NCI-H1417 (cell line): ENCODE measurements around the gene SEC14L6.
"Not testable (repeated sequence)": the region's sequence is repeated elsewhere in the genome, so short reads cannot be mapped to it uniquely, and the experiment has no call there.

ENCODE experiments used
- DNase-seq, 3 experiments: peaks; one replicate each; lab custom pipeline; 2025; lab: John Stamatoyannopoulos, UW

SEC14L6 gene

DNA sequence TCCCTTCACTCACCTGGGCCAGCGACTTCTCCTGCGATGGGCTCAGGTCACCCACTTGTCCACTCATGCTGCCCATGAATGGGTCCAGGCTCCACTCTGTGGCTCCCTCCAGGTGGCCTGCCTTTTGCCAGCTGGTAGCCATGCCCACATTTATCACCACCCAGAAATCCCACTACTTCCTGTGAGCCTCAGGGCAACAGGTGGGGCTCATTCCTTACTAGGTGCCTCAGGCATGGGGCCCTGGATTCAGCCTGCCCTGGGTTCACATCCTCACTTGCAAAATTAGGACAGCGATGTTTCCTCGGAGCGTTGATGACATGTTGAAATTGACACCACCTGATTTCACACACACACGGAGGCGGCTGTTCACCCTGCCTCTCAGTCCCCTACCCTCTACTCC, at the start of gene SEC14L6:
SEC14L6 (minus strand) TSS at position 126 of the 400 bp plus-strand sequence; CDS start at position 67, 59 bp downstream.
- no peak for DNase-seq

DNA sequence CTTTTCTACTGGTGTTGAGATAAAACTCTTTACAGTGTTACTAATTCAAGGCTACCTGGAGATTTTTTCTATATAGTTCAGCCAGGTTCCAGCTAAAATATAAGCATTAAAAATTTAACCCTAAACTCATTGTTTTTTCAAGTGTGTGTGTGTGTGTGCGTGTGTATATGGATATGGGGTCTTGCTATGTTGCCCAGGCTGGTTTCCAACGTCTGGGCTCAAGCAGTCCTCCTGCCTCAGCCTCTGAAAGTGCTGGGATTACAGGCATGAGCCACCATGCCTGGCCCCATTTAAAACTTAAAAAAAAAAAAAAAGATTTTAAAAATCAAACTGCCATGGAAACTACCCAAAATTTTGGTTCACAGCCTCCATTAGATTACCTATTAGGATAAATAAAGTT, 49.7 kb upstream of the SEC14L6 start:
- no peak for DNase-seq

DNA sequence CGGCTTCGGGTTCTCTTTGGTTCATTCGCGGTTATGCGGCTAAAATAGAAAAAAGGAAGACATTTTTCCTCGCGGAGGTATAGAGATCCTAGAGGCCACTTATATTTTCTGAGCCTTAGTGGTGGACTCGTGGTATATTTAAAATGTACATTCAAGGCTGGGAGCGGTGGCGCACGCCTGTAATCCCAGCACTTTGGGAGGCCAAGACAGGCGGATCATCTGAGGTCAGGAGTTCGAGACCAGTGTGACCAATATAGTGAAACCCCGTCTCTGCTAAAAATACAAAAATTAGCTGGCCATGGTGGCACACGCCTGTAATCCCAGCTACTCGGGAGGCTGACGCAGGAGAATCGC, 45.8 kb upstream of the SEC14L6 start:
- not testable (repeated sequence) for DNase-seq

DNA sequence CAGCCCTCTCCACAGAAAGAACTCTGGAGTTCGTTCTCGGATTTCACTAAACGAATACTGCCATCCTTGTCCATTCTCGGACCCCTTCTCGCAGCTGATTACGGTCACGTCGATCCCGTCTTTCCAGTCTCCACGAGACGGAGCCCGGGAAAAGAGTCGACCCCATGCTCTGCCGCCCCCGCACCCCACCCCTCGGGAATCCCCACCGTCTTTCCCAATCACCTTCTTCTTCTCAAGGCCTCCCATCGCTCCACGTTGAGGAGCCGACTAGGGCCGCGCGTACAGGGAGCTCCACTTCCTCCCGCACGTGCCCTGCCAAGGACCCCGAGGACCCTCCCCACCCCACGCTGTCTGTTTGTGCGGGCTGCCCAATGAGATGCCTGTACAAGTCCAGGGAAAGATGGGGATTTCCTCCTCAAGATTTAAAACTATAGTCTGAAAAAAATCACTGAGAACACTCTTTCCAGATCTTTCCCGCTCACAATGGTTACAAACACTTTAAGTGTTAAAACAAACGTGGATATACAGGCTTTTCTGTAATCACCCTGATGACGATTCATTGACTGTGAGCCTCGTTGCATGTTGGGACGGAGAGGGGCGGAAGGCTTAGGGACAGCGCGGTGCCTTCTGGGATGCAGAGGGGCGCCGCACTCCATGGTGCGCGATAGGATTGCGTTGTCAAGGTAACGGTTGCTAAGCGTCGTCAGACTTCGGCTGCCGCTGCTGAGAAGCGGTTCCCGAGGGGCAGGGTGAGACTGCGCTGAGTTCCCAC, 45.2 kb upstream of the SEC14L6 start, which contains the start of gene PES1:
PES1 (minus strand) TSS at position 323 of the 772 bp plus-strand sequence; CDS start at position 246, 77 bp downstream.
- peak; percentile 90 to 98 (median 97) for DNase-seq

GRCh38 chr22:30591191-30591587, 44.6 kb upstream of the SEC14L6 start:
- no peak for DNase-seq

DNA sequence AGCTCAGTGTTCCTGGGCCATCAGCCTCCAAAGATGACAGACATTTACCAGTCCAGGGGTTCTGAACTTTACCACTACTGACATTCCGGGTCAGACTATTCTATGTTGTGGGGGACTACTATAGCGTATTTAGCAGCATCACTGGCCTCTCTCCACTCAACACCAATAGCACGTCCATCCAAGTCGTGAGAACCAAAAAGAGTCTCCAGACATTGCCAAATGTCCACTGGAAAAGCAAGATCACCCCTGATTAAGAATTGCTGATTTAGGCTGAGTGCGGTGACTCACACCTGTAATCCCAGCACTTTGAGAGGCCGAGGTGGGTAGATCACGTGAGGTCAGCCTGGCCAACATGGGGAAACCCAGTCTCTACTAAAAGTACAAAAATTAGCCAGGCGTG, 39.9 kb upstream of the SEC14L6 start:
- DNase-seq, result no peak

GRCh38 chr22:30584441-30584840, 37.9 kb upstream of the SEC14L6 start:
- DNase-seq, result no peak

- DNase-seq, result no peak
These were observed 36.4 kb upstream of the SEC14L6 start for GRCh38 chr22:30582788-30583545.

DNA sequence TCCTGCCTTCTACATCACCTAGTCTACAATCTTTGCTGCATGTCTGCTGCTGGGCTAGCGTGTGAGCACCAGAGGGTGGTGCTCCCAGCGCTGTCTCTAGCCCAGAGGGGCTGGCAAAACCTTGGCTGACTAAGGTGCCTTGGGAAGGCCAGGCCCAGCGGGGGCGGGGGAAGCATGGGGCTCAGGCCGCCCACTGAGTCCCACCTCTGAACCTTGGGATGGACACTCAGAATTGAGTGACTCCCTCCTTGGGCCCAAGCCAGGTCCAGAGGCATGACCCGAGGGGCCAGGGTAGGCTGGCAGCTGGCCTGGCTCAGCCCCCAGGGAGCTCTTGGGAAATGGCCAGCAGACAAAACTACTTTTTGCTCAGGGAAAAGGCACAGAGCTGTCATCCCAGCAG, 35.5 kb upstream of the SEC14L6 start:
- DNase-seq, result no peak

DNA sequence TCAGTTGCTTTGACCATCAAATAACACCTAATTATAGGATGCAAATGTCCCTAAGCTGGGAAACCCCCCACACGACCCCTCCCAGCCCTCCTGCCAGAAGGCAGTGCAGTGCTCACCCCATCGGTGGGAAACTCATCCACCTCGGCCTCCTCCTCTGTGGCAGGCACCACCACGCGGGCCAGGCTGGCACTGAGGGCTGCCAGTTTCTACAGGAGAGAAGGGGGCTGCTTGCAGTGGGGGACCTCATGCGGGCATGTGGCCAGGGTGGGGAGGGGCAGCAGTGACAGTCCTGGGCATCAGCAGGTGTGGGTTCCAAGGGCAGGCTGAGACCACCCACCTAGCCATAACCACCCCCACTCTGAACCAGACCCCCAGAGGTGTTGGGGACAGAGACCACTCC, 34.4 kb upstream of the SEC14L6 start:
- DNase-seq, result no peak

- no peak for DNase-seq
These were observed 31.9 kb upstream of the SEC14L6 start for GRCh38 chr22:30578481-30578880.

DNA sequence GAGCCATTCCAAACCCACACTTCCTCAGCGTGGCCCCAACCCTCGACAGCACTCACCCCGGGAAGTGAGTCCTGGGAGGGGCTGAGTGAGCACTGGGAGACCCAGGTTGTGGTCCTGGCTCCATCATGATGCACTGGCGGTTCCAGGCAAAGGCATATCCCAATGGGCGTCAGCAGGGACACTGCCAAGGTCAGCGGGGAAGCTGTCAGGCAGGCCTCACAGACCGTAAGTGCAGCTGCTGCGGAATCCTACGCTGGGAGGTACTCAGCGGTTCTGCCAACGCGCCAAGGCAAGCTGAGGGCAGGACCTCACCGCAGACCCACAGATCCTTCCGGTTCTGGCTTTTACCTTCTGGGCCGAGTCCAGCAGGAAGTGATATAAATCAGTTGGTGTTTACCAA, 29.3 kb upstream of the SEC14L6 start:
- DNase-seq, result no peak

DNA sequence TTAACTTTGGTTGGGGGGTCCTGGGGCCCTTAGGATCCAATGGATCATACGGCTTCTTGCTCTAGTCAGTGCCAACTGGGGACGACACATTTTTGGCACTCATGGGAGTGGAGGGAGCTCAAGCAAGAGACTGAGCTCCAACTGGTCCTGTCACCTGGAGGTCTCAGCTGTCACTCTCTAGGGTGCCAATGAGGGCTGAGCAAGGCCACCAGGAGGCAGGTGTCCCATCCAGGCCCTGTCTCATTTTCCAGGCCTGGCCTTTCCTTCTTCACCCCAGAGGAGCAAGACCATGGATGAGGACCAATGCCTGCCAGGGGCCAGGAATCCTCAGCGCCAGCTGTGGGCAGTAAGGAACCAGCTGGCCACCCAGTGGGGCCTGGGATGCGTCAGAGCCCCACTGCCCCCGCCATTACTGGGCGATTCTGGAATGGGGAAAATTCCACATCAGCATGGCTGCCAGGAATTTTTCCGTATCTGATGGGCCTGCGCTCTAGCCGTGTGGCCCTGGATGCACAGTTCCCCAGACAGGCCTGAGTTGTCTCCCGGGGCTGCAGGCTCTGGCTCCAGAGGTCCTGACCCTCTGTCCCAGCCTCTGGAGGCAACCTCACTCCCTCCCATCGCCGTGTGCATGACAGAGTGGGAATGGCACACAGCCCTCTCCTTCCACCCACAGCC, 28.6 kb upstream of the SEC14L6 start:
- no peak for DNase-seq

DNA sequence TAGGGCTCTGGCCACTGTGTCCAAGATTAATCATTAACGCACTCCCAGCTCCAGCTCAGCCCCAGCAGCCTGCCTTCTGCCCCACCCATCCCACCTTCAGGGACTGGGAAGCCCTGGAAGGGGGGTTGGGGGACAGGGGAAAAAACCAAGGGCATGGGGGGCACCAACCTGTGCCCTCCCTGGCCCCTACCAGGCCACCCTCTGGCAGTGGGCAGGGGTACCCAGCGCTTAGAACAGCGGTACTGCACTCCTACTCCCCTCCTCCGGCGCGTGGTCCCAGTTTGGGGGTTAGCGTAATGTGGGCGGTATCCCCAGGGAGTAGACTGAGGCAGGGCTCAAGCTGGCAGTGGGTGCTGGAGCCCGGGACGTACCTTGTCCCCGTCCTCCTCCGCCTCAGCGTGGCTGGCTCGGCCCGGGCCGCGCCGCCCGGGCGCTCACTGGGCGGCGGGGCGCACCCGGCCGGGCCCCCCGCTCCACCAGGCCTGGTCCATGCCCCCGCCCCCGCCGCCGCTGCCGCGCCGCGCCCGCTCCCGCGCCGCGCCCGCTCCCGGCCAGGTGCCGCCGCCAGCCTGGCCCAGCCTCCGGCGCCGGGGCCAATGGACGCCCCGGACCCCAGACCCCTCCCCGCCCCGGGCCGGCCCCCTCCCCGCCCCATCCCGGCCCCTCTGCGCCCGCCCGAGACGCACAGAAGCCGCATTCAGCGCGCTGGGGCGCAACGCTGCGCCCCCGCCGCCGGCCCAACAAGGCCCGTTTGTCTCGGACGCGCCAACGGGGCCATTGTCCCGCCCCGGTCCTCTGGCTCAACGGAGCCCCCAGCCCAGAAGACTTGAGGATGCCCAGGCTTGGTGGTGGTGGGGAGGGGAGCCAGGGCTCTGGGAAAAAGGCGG, 27.8 kb upstream of the SEC14L6 start, which contains the start of gene GAL3ST1:
GAL3ST1 (minus strand) TSS at position 571 of the 887 bp plus-strand sequence. CDS start 17,273 bp downstream, outside the sequence.
- peak in 1 of 3 experiments; percentile 1 for DNase-seq

DNA sequence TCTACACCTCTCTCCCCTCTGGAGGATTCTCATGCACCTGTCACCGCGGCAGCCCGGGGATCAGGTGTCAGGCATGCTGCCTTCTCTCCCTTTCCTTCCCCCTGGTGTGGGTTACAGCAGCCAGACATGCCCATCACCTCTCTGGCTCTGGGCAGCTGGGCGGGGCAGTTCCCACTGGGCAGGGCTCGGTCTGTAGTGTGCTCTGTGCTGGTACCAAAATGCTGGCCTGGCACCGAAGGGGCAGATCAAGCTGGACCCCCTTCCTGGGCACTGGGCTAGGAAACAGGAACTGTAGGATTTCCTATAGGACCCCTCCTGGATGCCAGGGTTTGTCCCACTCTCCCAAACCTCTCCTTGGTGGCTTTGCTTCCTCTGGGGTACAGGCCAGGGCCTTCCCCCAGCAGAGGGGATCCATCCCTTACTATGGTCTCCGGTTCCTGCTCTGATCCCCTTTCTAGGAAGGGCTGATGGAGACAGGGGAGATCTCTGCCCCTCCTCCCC, 27.1 kb upstream of the SEC14L6 start:
- DNase-seq, result peak in 2 of 3 experiments; percentile 6 to 11

GRCh38 chr22:30572840-30573593, 26.5 kb upstream of the SEC14L6 start:
- DNase-seq, result no peak

DNA sequence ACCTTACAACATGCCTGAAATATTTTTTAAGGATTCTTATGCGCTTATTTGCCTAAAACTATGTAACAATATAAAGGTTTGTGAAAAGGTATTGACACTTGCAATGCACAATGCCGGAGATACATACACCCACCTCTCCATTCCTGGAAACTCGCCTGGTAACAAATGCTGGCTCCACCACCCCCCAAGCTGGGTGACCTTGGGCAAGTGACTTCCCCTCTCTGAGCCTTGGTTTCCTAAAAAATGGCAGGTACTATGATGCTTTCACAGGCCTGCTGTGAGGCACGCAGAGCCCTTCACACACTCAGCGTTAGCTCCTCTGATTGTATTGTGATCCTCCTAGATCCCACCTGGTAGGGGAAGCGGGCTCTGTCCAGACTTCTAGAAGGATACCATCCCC, 25.7 kb upstream of the SEC14L6 start:
- DNase-seq, result no peak

DNA sequence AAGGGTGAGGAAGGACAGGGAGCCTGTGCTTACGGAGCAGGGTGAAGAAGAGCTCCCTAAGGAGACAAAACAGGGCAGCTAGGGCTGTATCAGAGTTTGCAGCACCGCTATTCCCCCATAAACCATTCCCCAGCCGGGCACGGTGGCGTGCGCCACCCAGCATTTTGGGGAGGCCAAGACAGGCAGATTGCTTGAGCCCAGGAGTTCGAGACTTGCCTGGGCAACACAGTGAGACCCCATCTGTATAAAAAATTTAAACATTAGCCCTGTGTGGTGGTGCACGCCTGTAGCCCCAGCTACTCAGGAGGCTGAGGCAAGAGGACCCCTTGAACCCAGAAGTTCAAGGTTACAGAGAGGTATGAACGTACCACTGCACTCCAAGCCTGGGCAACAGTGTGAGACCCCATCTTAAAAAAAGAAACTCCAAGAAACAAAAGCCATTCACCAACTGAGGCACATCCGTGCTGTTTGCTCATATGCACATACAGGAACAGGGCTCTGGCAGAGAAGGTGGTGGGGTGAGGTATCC, 23.2 kb upstream of the SEC14L6 start:
- DNase-seq, result no peak

GRCh38 chr22:30568137-30568805, 21.7 kb upstream of the SEC14L6 start:
- no peak for DNase-seq

DNA sequence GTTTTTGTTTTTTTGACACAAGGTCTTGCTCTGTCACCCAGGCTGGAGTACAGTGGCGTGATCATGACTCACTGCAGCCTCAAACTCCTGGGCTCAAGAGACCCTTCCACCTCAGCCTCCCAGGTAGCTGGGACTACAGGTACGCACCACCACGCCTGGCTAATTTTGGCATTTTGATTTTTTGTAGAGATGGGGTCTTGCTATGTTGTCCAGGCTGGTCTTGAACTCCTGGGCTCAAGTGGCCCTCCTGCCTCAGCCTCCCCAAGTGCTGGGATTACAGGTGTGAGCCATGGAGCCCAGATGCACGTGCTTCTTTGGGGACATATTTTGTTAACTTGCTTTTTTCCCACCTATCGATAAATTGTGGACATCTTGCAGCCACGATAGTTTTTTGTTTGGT, 20.7 kb upstream of the SEC14L6 start:
- not testable (repeated sequence) for DNase-seq
